ENCODE results near the gene TOX2.
A peak's percentile ranks its signal among the peaks of the same experiment; 100 is the strongest.

The TOX2 gene

GRCh38 chr20:44111712-44112335 is 197.2 kb downstream of the TOX2 start:
- peak; percentile 52 for DNase-seq

- no peak for DNase-seq
Observed at GRCh38 chr20:44112456-44112855, 197.8 kb downstream of the TOX2 start.

GRCh38 chr20:44112889-44113617 is 198.4 kb downstream of the TOX2 start:
- DNase-seq = no peak

DNA sequence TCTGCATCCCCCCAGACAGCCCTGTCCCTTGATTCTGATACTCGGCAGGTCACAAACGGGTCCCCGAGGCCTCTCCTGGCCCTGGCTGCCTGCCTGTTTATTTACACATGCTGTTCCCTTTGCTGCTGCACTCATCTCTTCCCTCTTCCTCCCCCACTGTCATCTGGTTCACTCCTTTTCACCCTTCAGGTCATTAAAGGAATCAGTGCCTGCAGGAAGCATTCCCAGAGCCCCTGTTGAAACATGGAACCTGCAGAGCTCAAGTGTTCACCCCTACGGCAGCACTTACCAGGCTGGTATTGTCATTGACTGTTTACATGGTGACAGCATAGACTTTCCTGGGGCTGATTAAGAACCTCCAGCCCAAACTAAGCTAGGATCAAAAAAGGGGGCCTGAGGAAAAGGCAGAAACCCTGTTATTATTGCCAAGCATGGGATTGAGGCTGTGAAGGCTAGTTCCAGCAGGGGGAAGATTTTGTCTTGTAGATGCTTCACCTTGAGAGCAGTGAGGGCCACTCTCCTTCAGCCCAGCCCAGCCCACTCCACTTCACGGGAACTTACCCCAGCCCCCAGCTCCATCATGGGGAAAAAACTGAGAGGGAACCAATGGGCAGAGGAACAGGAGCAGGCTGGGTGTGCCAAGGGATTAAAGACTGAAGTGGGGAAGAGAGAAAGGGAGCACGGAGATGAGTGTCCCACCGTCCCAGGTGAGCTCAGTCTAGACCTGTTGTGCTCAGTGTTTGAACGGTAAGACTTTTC is 199.1 kb downstream of the TOX2 start:
- DNase-seq = no peak

- DNase-seq = no peak
Observed at GRCh38 chr20:44115181-44115580, 200.5 kb downstream of the TOX2 start.

- no peak for DNase-seq
Observed at GRCh38 chr20:44115762-44116644, 201.4 kb downstream of the TOX2 start.

DNA sequence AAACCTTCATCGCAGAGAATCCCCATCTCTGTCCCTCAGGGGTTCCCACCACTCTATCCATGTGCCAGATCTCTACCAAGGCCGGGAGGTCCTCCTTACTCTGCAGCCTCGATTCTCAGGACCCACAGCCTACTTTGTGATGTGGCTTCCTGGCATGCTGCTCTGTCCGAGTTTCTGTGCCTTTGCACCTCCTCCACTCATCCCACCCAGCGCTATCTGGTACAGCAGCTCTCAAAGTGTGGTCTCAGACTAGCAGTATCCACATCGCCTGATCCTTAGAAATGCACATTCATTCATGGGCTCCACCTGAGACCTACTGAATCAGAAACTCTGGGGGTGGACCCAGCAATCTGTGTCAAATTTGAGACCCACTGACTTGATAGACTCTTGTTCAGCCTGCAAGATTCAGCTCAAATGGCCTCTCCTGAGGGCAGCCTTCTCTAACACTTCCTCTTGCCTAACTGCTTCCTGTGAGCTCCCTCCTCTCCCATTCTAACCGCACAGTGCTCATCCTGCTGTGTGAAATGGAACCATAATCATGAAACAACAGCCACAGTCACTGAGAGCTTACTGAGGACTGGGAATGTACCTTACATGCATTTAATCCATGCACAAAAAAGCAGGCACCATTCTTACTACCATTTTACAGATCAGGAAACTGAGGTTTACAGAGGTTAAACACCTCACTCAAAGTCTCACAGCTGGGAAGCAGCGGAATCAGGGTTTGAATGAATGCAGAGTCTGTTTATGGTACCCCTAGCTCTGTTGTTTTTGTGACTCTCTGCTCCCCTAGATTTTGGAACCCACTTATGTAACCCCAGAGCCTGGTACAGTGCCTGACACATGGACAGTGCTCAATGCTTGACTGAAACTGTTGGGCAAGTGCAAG is 202.9 kb downstream of the TOX2 start:
- no peak for DNase-seq

- no peak for DNase-seq
Observed at GRCh38 chr20:44118185-44119033, 203.8 kb downstream of the TOX2 start.

Data from fibroblast of upper back skin (primary cell).